ENCODE measurements around the gene SALL1. TPM values are rescaled to one million over a fixed set of nuclear protein-coding genes. Genes with fewer than 3 reads are reported as not detected.

SALL1 gene
- total RNA-seq, 4 donors from 2014 or later: 2.1 to 56.0 (median 9.5) TPM

- DNase-seq: no peak
- no peaks in the 10 kb centered on the region for H3K9me3 ChIP-seq
- peak overlapping the region; percentile 35 to 97 for H3K27ac ChIP-seq
- TF ChIP-seq CTCF (IDR thresholded peaks at IDR 0.05) (no peak), POLR2A (IDR thresholded peaks at IDR 0.05) (no peak)
- no peaks in the 10 kb centered on the region for H3K36me3 ChIP-seq
- intact Hi-C loops (cut with DNase I; ENCODE audit: low total_unique reads): no loop called here
- no peak overlapping the region for H3K4me3 ChIP-seq
- H3K4me1 ChIP-seq: no peaks in the 10 kb centered on the region
- no peaks in the 10 kb centered on the region for H3K27me3 ChIP-seq
These were observed 7.7 kb downstream of the SALL1 start for GRCh38 chr16:51143196-51143977.

DNA sequence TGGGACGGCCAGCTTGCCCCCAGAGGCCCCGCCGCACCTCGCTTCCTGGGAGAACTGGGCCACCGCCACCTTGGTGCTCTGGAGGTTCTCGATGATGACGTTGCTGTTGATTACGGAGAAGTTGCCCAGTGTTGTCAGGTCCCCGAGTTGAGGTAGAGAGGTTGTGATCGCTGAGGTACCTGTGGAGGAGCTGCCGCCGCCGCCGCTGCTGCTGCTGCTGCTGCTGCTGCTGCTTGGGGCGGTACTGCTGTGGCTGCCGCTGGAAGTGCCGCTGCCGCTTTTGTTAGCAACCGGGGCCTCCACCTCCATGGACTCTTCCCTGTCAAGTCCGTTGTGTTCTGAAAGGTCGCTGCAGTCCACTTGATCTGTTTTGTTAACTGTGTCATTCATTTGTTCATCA lies 9.5 kb downstream of the SALL1 start:
- intact Hi-C loops (cut with DNase I; ENCODE audit: low total_unique reads): no loop called here
- no peaks in the 10 kb centered on the region for H3K4me1 ChIP-seq
- H3K27ac ChIP-seq: no peak overlapping the region
- no peak for DNase-seq
- H3K9me3 ChIP-seq: no peaks in the 10 kb centered on the region
- no peak for TF ChIP-seq POLR2A (IDR thresholded peaks at IDR 0.05)
- TF ChIP-seq CTCF (IDR thresholded peaks at IDR 0.05): no peak
- H3K27me3 ChIP-seq: no peaks in the 10 kb centered on the region
- no peaks in the 10 kb centered on the region for H3K36me3 ChIP-seq
- H3K4me3 ChIP-seq: no peak overlapping the region

GRCh38 chr16:51141106-51141505 lies 10.0 kb downstream of the SALL1 start:
- no peak for DNase-seq
- intact Hi-C loops (cut with DNase I; ENCODE audit: low total_unique reads): no loop called here

DNA sequence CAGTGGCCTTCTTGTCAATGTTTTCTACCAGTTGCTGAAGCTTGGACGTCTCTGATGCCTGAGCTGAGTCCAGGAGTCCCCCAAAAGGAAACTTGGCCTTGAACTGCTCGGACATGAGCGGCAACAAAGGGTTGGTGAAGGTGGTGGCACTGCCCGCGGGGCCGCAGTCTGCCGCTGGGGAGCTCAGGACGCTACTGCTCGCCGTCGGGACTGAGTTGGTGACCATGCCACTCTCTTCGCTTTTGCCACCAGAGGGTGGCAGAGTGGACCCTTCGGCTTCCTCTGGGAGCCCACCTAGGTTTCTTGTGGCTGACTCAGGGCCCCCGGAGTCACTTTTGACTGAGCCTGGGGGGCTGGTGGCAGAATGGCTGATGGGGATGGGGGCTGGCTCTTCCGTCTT lies 11.0 kb downstream of the SALL1 start:
- DNase-seq: no peak
- Histone ChIP-seq H3K9me3 (no peaks in the 10 kb centered on the region), H3K27me3 (no peaks in the 10 kb centered on the region), H3K4me1 (no peaks in the 10 kb centered on the region), H3K4me3 (no peak overlapping the region), H3K36me3 (no peaks in the 10 kb centered on the region), H3K27ac (no peak overlapping the region)
- intact Hi-C loops (cut with DNase I; ENCODE audit: low total_unique reads): no loop called here
- TF ChIP-seq CTCF (IDR thresholded peaks at IDR 0.05): no peak
- TF ChIP-seq POLR2A (IDR thresholded peaks at IDR 0.05): no peak

More at GRCh38 chr16:51141106-51141505, 10.0 kb downstream of the SALL1 start:
- Histone ChIP-seq H3K27me3 (no peaks in the 10 kb centered on the region), H3K27ac (no peak overlapping the region), H3K4me1 (no peaks in the 10 kb centered on the region), H3K9me3 (no peaks in the 10 kb centered on the region), H3K4me3 (no peak overlapping the region), H3K36me3 (no peaks in the 10 kb centered on the region)
- no peak for TF ChIP-seq POLR2A (IDR thresholded peaks at IDR 0.05)
- TF ChIP-seq CTCF (IDR thresholded peaks at IDR 0.05): no peak

DNA sequence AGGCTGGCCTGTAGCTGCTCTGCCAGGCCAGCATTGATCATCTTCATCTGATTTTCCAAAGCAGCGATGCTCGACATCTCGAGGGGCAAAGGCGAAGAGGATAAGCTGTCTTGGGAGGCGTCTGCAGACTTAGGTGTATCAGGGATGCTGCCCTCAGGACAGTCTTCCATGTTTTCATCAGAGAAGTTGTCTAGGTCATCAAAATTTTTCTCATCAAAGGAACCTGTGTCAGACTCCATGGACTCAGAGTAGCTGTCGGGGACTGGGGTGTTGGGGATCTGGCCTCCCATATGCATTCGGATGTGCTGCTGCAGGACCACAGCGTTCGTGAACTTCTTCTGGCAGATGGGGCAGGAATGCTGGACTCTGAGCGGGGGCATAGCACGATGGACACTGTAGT lies 11.5 kb downstream of the SALL1 start:
- Histone ChIP-seq H3K4me3 (no peak overlapping the region), H3K4me1 (no peaks in the 10 kb centered on the region), H3K36me3 (no peaks in the 10 kb centered on the region), H3K27me3 (no peaks in the 10 kb centered on the region), H3K27ac (no peak overlapping the region), H3K9me3 (no peaks in the 10 kb centered on the region)
- intact Hi-C loops (cut with DNase I; ENCODE audit: low total_unique reads): no loop called here
- no peak for TF ChIP-seq CTCF (IDR thresholded peaks at IDR 0.05)
- no peak for TF ChIP-seq POLR2A (IDR thresholded peaks at IDR 0.05)
- DNase-seq: no peak

Data from uterus (tissue), 4 donors.